Fibroblast of skin of left quadriceps (primary cell): Measurements from ENCODE around the gene EIF3A.

Source experiments
- DNase-seq, 2 experiments: peaks; one replicate each; pipeline ENCODE4 v3.0.0-alpha.2; 2013; ENCODE audit warnings: low read depth in 2 of 2

The EIF3A gene

DNA sequence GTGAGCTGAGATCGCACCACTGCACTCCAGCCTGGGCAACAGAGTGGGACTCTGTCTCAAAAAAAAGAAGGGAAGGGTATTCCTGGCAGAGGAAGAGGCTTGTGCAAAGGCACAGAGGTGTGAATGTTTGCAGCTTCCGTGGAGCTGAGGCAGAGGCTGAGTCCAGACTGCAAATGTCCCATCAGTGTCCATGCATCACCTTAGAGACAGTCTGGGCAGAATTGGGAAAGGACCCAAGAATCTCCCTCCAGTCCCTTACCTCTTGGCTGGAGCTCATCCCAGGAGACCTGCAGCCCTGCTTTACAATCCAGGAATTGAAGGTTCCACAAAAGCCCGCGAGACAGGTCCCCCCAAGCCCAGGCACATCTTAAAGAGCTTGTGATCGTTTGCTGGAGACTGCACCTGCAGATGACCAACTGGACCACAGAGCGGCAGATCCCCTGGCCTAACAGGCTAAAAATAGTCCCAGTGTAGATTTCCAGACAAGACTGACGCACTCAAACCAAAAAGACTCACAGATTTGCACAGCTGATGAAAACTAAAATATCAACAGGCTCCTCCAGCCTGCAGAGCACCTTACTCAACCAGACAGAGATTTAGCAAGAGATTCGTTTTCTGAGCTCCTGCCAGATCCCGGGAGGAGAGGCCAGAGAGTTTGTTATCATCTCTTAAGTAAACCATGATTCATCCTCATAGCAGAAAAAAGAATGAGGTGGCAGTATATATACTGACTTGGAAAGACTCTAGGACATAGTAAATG, 74.0 kb downstream of the EIF3A start:
- peak; percentile 96 for DNase-seq

GRCh38 chr10:119005362-119006043, 75.1 kb downstream of the EIF3A start:
- DNase-seq = no peak

GRCh38 chr10:119003572-119004289, 76.9 kb downstream of the EIF3A start:
- no peak for DNase-seq

DNA sequence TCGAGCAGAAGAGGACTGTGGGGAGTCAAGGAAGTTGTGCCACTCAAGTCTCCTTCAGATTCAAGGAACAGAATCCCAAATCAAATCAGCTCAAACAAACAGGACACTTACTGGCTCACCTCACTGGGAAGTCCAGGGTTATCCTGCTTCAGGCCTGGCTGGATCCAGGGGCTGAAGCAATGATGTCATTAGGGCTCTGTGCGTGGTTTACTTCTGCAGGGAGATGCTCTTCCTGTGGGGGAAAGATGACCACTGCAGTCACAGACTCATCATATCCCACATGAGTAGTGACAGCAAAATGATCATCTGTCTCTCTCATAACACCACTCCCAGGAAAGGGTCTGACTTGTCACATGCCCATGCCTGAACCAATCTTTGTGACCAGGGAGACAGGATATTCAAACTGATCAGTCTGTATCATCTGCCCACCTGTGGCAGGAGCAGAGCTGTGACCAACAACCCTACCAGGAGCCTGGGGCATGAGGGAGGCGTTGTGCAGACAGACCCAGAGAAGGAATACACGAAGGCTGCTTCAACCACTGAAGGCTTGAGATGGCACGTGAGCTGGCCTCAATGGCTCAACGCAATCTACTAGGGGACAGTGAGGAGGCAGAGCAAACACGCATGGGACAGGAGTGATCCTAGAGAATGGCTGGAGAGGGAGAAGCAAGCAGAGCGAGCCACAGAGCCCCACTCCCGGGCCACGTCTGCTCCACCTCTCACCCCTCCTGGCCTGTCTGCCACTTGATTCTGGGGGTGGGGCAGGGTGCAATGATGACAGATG, 78.7 kb downstream of the EIF3A start:
- DNase-seq = no peak

DNA sequence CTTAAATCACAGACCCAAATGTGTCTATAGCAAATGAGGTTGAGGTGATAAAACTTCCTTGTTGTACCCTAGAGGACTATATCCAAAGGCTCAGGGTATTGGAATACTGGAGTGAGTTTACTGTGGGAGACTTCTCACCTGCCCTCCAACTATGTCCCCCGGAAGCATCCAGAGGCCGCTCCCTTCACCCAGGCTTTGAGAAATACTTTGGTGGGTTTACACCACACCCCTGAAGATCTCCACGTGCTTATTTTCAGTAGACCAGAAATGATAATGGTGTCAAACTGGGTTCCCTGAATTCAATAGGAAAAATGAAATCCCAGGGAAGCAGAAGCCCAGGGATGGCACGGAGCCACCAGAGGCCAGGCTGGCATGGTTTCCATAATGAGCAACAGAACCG, 82.4 kb downstream of the EIF3A start:
- DNase-seq = no peak

GRCh38 chr10:118997379-118997778, 83.2 kb downstream of the EIF3A start:
- DNase-seq = no peak

GRCh38 chr10:118995739-118996138, 84.9 kb downstream of the EIF3A start:
- DNase-seq = no peak

- DNase-seq = no peak
Observed at GRCh38 chr10:118994321-118994720, 86.3 kb downstream of the EIF3A start.

DNA sequence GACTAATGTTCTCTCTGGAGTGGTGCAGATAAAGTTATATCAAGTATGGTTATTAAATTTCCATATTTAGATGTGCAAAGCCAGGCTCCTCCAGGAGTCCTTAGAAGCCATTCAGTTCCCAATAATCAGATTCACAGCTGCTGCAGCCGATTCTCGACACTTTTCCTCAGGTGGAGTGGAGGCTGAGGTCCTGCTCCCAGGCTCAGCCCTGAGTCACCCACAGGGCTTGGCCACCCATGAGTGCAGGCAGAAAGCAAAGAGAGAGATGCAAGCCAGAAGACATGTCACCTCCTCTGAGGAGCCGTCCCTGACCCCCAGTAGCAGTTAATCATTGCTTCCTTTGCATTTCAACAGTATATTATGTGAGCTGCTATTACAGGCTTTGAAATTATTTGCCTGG, 87.4 kb downstream of the EIF3A start:
- no peak for DNase-seq

DNA sequence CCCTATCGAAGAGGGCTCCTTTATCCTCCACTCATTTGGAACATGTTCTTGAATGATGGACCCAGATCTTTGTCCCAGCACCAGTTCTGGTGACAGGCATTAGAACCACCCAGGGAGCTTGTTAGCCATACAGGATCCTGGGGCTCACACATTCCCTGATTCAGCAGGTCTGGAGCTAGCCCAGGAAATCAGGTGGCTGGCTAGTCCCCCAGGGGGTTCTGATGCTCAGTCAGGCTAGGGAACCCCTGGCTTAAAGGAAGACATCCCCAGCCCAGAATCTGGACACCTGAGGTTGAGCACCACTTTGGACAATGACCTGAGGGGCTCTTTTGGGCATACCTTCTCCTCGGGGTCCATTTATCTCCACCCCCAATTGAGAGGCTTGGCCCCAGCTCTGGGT, 88.1 kb downstream of the EIF3A start:
- no peak for DNase-seq

DNA sequence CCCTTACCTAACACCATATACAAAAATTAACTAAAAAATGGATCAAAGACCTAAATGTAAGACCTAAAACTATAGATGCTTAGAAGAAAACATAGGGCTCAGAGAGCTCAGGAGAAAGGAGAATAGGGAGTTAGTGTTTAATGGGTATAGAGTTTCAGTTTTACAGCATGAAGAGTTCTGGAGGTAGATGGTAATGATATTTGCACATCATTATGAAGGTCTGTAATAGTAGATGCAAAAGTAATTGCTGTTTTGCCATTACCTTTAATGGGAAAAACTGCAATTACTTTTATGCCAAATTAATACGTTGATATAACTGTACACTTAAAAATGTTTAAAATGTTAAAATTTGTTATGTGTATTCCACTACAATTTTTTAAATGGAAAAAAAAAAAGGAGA, 90.3 kb downstream of the EIF3A start:
- no peak for DNase-seq

DNA sequence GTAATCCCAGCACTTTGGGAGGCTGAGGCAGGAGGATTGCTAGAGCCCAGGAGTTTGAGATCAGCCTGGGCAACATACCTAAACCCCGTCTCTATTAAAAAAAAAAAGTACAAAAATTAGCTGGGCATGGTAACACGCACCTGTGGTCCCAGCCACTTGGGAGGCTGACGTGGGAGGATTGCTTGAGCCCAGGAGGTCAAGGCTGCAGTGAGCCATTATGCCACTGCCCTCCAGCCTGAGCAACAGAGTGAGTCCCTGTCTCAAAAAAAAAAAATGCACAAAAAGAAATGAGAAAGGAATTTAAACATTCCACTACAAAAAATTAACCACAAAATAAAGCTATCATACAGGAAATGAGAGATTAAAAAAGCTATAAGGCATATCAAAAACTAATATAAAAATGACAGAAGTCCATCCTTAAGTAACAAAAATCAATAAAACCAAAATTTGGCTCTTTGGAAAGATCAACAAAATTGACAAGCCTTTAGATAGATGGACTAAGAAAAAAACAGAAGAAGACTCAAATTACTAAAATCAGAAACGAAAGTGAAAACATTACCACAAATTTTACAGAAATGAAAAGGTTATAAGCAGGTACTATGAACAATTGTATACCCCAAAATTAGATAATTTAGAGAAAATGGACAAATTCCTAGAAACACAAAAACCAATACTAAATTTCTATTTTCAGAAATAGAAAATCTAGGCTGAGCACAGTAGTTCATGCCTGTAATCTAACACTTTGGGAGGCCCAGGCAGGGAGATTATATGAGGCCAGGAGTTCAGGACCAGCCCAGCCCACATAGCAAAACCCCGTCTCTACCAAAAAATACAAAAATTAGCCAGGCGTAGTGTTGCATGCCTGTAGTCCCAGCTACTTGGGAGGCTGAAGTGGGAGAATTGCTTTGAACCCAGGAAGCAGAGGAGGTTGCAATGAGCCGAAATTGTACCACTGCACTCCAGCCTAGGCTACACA, 93.5 kb downstream of the EIF3A start:
- DNase-seq = no peak

GRCh38 chr10:118985576-118985975, 95.0 kb downstream of the EIF3A start:
- no peak for DNase-seq
